Keratinocyte (primary cell): ENCODE measurements around the gene BAIAP2. TPM values are rescaled to one million over a fixed set of nuclear protein-coding genes. Genes with fewer than 3 reads are reported as not detected.

Source experiments
- DNase-seq: peaks from one replicate; pipeline ENCODE4 v3.0.0-alpha.2; 2011; ENCODE audit warnings: low read depth, missing footprints, low spot score
- FAIRE-seq: peaks from 2 replicates; lab custom pipeline; 2011; peaks lifted over from hg19 to GRCh38; lab: Jason Lieb, UNC
- H2AFZ ChIP-seq: 2 replicates; pipeline ENCODE4 v1.6.0; 2012; ENCODE audit warnings: low read length, control low read depth, inconsistent platforms; ENCODE audit not compliant: control insufficient read depth
- H3K27ac ChIP-seq: 2 replicates; pipeline ENCODE4 v1.5.1; 2011; ENCODE audit warnings: low read length; ENCODE audit not compliant: control insufficient read depth, insufficient read depth
- H3K27me3 ChIP-seq: 3 replicates; pipeline ENCODE4 v1.6.0; 2011; ENCODE audit warnings: low read length; ENCODE audit not compliant: control insufficient read depth, insufficient read depth; ENCODE audit errors: extremely low read depth
- H3K36me3 ChIP-seq, 2 experiments: 2 replicates in 1 of 2; 3 replicates in 1 of 2; pipeline ENCODE4 v1.5.1; 2011; ENCODE audit warnings: low read length in 2 of 2, mild to moderate bottlenecking in 1 of 2; ENCODE audit not compliant: control insufficient read depth in 2 of 2, insufficient read depth in 2 of 2; ENCODE audit errors: extremely low read depth in 1 of 2
- H3K4me1 ChIP-seq: 3 replicates; pipeline ENCODE4 v1.5.1; 2011; ENCODE audit warnings: low read length; ENCODE audit not compliant: control insufficient read depth, insufficient read depth; ENCODE audit errors: extremely low read depth
- H3K4me2 ChIP-seq: 3 replicates; pipeline ENCODE4 v1.6.0; 2011; ENCODE audit warnings: low read depth, low read length; ENCODE audit not compliant: control insufficient read depth, insufficient read depth; ENCODE audit errors: extremely low read depth
- H3K4me3 ChIP-seq, 3 experiments: fragments of 200-600 bp in 1 of 3; sonication (generic) in 1 of 3; 2 replicates in 2 of 3; 3 replicates in 1 of 3; pipeline ENCODE4 v1.5.1; 2011 to 2016; ENCODE audit warnings: low read length in 3 of 3, mild to moderate bottlenecking in 3 of 3, control low read depth in 2 of 3, inconsistent platforms in 1 of 3, low read depth in 1 of 3, mixed read lengths in 1 of 3, mixed run types in 1 of 3, moderate library complexity in 1 of 3; ENCODE audit not compliant: control insufficient read depth in 2 of 3, insufficient read depth in 2 of 3; ENCODE audit errors: extremely low read depth in 1 of 3
- H3K79me2 ChIP-seq: 2 replicates; pipeline ENCODE4 v1.6.0; 2012; ENCODE audit warnings: low read length; ENCODE audit not compliant: control insufficient read depth, insufficient read depth
- H3K9ac ChIP-seq: 3 replicates; pipeline ENCODE4 v1.6.0; 2011; ENCODE audit warnings: low read length; ENCODE audit not compliant: control insufficient read depth, insufficient read depth; ENCODE audit errors: extremely low read depth
- H3K9me1 ChIP-seq: 3 replicates; pipeline ENCODE4 v1.6.0; 2011; ENCODE audit warnings: low read length; ENCODE audit not compliant: control insufficient read depth, insufficient read depth; ENCODE audit errors: extremely low read depth
- H3K9me3 ChIP-seq: 2 replicates; pipeline ENCODE4 v1.5.1; 2012; ENCODE audit warnings: low read depth, low read length; ENCODE audit not compliant: control insufficient read depth
- H4K20me1 ChIP-seq: 3 replicates; pipeline ENCODE4 v1.6.0; 2011; ENCODE audit warnings: low read length; ENCODE audit not compliant: control insufficient read depth, insufficient read depth; ENCODE audit errors: extremely low read depth
- EZH2 ChIP-seq: IDR thresholded peaks from one replicate; pipeline ENCODE4 v1.6.1; 2012; ENCODE audit warnings: inconsistent platforms, mild to moderate bottlenecking, low read length, moderate library complexity
- dilution Hi-C: fragments of 300-500 bp; cut with MboI; formaldehyde crosslinking; loops from one replicate; pipeline ENCODE4 v1.7.0; 2020; ENCODE audit warnings: low sequenced_read_pairs; ENCODE audit not compliant: extremely low pct_ligation_motif_present
- polyA plus RNA-seq, 5 experiments: library from polyadenylated mRNA; depleted of rRNA in 3 of 5; stranded (reverse) in 3 of 5; stranded (forward) in 1 of 5; unstranded in 1 of 5; fragments of >200 nt; gene quantifications; 1 replicate in 1 of 5; 2 replicates in 3 of 5; 3 replicates in 1 of 5; pipeline versions ENCODE4 v1.2.1 to v1.2.3, GENCODE V29; 2011 to 2012; ENCODE audit warnings: missing spikeins in 2 of 5, low read depth in 1 of 5, low replicate concordance in 1 of 5
- TF ChIP-seq, protein P1 (sequence below), 3 experiments: IDR thresholded peaks in 1 of 3; conservative IDR thresholded peaks in 1 of 3; optimal IDR thresholded peaks in 1 of 3; 2 replicates in 2 of 3; 3 replicates in 1 of 3; pipeline versions ENCODE3 to v1.5.1; 2011; ENCODE audit warnings: low read length in 3 of 3, mild to moderate bottlenecking in 3 of 3, moderate library complexity in 2 of 3, control low read depth in 1 of 3, inconsistent platforms in 1 of 3; ENCODE audit not compliant: insufficient read depth in 2 of 3; ENCODE audit errors: extremely low read depth in 1 of 3

Gene BAIAP2
- polyA plus RNA-seq, 1 donor (not counting 4 experiments of a cell fraction or from before 2014, with no cell fraction given) = 56.7 TPM

DNA sequence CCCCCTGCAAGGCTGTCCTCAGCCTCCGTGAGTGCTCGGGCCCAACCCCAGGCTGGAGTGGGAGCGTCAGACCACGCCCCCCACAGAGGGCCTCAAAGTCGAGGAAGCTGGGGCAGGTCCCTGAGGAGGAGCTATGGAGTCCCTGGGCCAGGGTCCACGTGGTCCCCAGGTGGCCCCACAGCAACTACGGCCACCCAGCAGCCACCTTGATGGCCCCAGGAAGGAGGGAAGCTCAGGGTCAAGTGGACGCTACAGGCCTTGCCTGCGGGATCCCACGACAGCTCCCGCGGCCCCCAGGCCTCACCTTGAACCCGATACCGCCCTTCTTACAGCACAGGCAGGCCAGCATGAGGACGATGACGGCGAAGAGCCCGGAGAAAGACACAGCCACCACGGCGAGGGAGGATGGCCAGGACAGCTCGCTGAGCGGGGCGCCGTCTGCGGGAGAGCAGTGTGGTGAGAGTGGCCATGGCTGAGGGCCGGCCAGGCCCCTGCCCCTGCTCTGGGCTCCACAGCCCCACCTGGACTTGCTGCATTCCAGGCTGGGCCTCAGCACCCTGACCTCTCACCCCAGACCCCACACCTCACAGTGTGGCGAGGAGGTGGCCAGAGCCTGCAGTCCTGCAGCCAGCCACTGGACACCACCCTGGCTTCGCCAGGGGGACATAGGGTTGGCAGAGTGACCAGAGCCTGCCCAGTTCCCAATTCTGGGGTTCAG lies 99.3 kb downstream of the BAIAP2 start:
- Histone ChIP-seq H3K36me3 (no peaks in the 10 kb centered on the region), H3K9me1 (no peaks in the 10 kb centered on the region), H2AFZ (no peak overlapping the region), H3K27me3 (peaks cover 23% of the 10 kb centered on the region), H3K9ac (no peak overlapping the region), H3K79me2 (no peaks in the 10 kb centered on the region), H3K4me1 (no peaks in the 10 kb centered on the region), H3K4me3 (no peak overlapping the region), H3K4me2 (no peak overlapping the region), H3K27ac (no peak overlapping the region), H4K20me1 (no peaks in the 10 kb centered on the region), H3K9me3 (peaks cover 7% of the 10 kb centered on the region)
- FAIRE-seq = no peak
- DNase-seq = no peak
- dilution Hi-C loops = no loop called here
- no peak for TF ChIP-seq EZH2
- TF ChIP-seq, protein P1, sequence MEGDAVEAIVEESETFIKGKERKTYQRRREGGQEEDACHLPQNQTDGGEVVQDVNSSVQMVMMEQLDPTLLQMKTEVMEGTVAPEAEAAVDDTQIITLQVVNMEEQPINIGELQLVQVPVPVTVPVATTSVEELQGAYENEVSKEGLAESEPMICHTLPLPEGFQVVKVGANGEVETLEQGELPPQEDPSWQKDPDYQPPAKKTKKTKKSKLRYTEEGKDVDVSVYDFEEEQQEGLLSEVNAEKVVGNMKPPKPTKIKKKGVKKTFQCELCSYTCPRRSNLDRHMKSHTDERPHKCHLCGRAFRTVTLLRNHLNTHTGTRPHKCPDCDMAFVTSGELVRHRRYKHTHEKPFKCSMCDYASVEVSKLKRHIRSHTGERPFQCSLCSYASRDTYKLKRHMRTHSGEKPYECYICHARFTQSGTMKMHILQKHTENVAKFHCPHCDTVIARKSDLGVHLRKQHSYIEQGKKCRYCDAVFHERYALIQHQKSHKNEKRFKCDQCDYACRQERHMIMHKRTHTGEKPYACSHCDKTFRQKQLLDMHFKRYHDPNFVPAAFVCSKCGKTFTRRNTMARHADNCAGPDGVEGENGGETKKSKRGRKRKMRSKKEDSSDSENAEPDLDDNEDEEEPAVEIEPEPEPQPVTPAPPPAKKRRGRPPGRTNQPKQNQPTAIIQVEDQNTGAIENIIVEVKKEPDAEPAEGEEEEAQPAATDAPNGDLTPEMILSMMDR (optimal IDR thresholded peaks at IDR 0.05 in 1 of 3, IDR thresholded peaks at IDR 0.05 in 1 of 3, conservative IDR thresholded peaks at IDR 0.05 in 1 of 3; ENCODE audit: extremely low read depth in 1 of 3, insufficient read depth in 2 of 3, low read length in 3 of 3) = no peak

DNA sequence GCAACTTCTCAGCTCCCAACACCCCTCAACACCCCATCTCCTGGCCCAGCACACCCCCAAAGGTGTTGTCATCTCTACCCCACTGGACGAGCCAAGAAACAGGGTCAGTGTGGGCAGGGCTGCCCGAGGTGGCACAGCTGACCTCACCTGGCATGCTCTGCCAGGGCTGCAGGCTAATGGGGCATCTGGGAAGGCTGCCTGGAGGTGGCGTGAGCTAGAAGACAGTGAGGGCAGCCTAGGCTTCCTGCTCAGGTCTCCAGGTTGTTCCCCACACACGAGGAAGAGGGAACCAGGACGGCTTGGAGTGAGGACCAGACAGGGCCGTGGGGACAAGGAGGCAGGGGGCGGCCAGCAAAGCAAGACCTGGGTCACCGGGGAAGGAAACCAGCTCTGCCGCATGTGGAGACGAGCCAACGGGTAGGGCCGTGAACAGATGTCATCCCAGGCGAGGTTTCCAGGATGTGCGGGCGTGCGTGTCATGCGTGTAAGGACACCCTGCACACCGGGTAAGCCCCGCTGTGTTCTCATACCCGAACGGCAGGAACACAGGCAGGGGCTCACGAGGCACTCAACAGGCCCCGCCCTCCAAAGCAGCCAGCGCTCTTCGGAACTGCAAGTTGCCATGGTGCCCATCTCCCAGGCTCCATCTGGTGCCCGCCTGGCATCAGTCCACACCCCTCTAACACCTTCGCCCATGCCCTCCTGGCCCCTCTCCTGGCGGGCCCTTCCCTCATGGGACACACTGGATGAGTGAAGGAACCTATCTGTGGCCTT lies 100.7 kb downstream of the BAIAP2 start:
- Histone ChIP-seq H3K27me3 (peaks cover 23% of the 10 kb centered on the region), H4K20me1 (no peaks in the 10 kb centered on the region), H3K4me2 (no peak overlapping the region), H3K9ac (no peak overlapping the region), H3K4me1 (no peaks in the 10 kb centered on the region), H3K36me3 (no peaks in the 10 kb centered on the region), H3K27ac (no peak overlapping the region), H2AFZ (no peak overlapping the region), H3K4me3 (no peak overlapping the region), H3K79me2 (no peaks in the 10 kb centered on the region), H3K9me1 (no peaks in the 10 kb centered on the region), H3K9me3 (peaks cover 7% of the 10 kb centered on the region)
- DNase-seq (no peak), FAIRE-seq (no peak)
- dilution Hi-C loops = no loop called here
- TF ChIP-seq EZH2 = no peak
- TF ChIP-seq, protein P1 (optimal IDR thresholded peaks at IDR 0.05 in 1 of 3, IDR thresholded peaks at IDR 0.05 in 1 of 3, conservative IDR thresholded peaks at IDR 0.05 in 1 of 3; ENCODE audit: extremely low read depth in 1 of 3, insufficient read depth in 2 of 3, low read length in 3 of 3) = no peak
